Measurements from ENCODE around the gene LRRC66.

- no peak for TF ChIP-seq CTCF (IDR thresholded peaks at IDR 0.05; ENCODE audit: insufficient read depth, low read length, poor library complexity, severe bottlenecking)
- no peak for TF ChIP-seq EZH2phosphoT487 (conservative IDR thresholded peaks at IDR 0.05; ENCODE audit: low read length)
Observed at GRCh38 chr4:52054254-52054653, 34.1 kb upstream of the LRRC66 start.

All from SU-DHL-6 (cell line).